HG03378 (cell line): ENCODE data around the gene FNBP1.
"Not testable (repeated sequence)": the region's sequence is repeated elsewhere in the genome, so short reads cannot be mapped to it uniquely, and the experiment has no call there.

Experiments
- ATAC-seq: cut with Tn5 transposase; IDR thresholded peaks from one replicate; pipeline ENCODE4 v1.9.1; 2021; ENCODE audit warnings: mild to moderate bottlenecking, moderate library complexity; ENCODE audit not compliant: unreplicated experiment

FNBP1 gene

GRCh38 chr9:129995409-129996160, 47.4 kb downstream of the FNBP1 start:
- ATAC-seq: no peak

GRCh38 chr9:129994882-129995281, 48.1 kb downstream of the FNBP1 start:
- ATAC-seq: no peak

- ATAC-seq: not testable (repeated sequence)
Measured at GRCh38 chr9:129991139-129991538, 51.9 kb downstream of the FNBP1 start.

GRCh38 chr9:129990269-129991010, 52.5 kb downstream of the FNBP1 start:
- ATAC-seq: no peak

- ATAC-seq: no peak
Measured at GRCh38 chr9:129989740-129990139, 53.2 kb downstream of the FNBP1 start.

GRCh38 chr9:129989362-129989708, 53.7 kb downstream of the FNBP1 start:
- ATAC-seq: no peak

GRCh38 chr9:129988607-129989361, 54.2 kb downstream of the FNBP1 start:
- ATAC-seq: peak; percentile 65

- no peak for ATAC-seq
Measured at GRCh38 chr9:129987941-129988340, 55.0 kb downstream of the FNBP1 start.

GRCh38 chr9:129987047-129987446, 55.9 kb downstream of the FNBP1 start:
- no peak for ATAC-seq

GRCh38 chr9:129984589-129984988, 58.4 kb downstream of the FNBP1 start:
- ATAC-seq: not testable (repeated sequence)

- ATAC-seq: no peak
Measured at GRCh38 chr9:129983891-129984290, 59.1 kb downstream of the FNBP1 start.

GRCh38 chr9:129981180-129981907, 61.6 kb downstream of the FNBP1 start:
- no peak for ATAC-seq

GRCh38 chr9:129980224-129980623, 62.8 kb downstream of the FNBP1 start:
- ATAC-seq: not testable (repeated sequence)

- no peak for ATAC-seq
Measured at GRCh38 chr9:129979071-129979745, 63.8 kb downstream of the FNBP1 start.

- no peak for ATAC-seq
Measured at GRCh38 chr9:129972816-129973215, 70.2 kb downstream of the FNBP1 start.

GRCh38 chr9:129968690-129969485, 74.1 kb downstream of the FNBP1 start:
- ATAC-seq: no peak

- ATAC-seq: no peak
Measured at GRCh38 chr9:129964901-129965734, 77.9 kb downstream of the FNBP1 start.

- ATAC-seq: peak; percentile 80
Measured at GRCh38 chr9:129962889-129963703, 79.9 kb downstream of the FNBP1 start.
